Ectodermal cell (in vitro differentiated cells): ENCODE measurements around the gene SMLR1.

Experiments used
- H3K27ac ChIP-seq: 2 replicates; pipeline ENCODE4 v1.7.0; 2013; ENCODE audit warnings: mild to moderate bottlenecking, low read depth, low read length; ENCODE audit not compliant: insufficient read depth, poor library complexity, severe bottlenecking
- H3K27me3 ChIP-seq: 2 replicates; pipeline ENCODE4 v1.7.0; 2013; ENCODE audit warnings: mild to moderate bottlenecking, low read length; ENCODE audit not compliant: insufficient read depth, control insufficient read depth, poor library complexity, severe bottlenecking
- H3K36me3 ChIP-seq: one replicate; pipeline ENCODE4 v1.7.0; 2013; ENCODE audit warnings: low read length; ENCODE audit not compliant: control insufficient read depth, insufficient read depth
- H3K4me1 ChIP-seq: one replicate; pipeline ENCODE4 v1.7.0; 2013; ENCODE audit warnings: low read length; ENCODE audit not compliant: control insufficient read depth, insufficient read depth
- H3K4me3 ChIP-seq: 2 replicates; pipeline ENCODE4 v1.7.0; 2013; ENCODE audit warnings: low read depth, low read length, control low read depth; ENCODE audit not compliant: insufficient read depth
- H3K9me3 ChIP-seq: 2 replicates; pipeline ENCODE4 v1.7.0; 2013; ENCODE audit warnings: mild to moderate bottlenecking, low read length, moderate library complexity; ENCODE audit not compliant: control insufficient read depth
- WGBS, 2 experiments: methylation state at CpG; one replicate each; pipeline ENCODE4 v1.1.7; 2013; ENCODE audit warnings: missing lambda C conversion rate in 2 of 2; 5-methylcytosine and 5-hydroxymethylcytosine counted together

Gene SMLR1

DNA sequence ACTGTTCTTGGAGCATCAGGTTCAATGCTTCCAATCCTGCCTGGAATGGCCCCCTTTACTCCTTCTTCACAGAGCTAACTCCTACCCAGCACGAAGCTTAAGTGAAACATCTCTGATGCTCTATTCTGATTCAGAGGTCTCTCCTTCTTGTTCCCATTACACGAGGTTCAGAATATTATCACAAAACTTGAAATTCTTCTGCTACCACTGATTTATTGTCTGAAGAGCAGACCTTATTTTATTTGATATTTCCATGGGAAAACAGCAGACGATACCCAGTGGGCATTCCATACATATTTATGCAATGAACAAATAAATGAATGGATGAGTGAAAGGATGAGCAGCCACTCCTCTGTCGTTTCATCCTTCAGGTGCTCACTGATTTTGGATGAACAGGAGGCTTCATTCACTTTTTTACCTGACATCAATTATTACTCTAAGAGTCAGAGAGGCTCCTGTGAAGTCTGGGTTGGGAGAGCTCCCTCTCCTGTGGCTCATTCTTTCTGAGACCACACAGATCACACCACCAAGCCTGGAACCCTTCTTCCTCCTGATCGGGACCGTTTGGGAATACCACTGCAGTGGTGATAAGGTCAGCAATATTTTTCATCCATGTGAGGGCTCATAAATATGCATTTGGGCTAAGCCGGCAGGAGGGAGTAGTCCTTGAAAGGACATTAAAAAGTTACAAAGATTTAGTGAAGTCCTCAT, 25.8 kb downstream of the SMLR1 start:
- WGBS, 2 experiments = 70 to 83% methylated on average over 4 to 7 of the region's 7 CpGs
- Histone ChIP-seq H3K27me3 (no peaks in the 10 kb centered on the region), H3K4me1 (peaks cover 13% of the 10 kb centered on the region), H3K36me3 (peaks cover 3% of the 10 kb centered on the region), H3K27ac (peak overlapping the region; percentile 9), H3K9me3 (no peaks in the 10 kb centered on the region), H3K4me3 (no peak overlapping the region)

DNA sequence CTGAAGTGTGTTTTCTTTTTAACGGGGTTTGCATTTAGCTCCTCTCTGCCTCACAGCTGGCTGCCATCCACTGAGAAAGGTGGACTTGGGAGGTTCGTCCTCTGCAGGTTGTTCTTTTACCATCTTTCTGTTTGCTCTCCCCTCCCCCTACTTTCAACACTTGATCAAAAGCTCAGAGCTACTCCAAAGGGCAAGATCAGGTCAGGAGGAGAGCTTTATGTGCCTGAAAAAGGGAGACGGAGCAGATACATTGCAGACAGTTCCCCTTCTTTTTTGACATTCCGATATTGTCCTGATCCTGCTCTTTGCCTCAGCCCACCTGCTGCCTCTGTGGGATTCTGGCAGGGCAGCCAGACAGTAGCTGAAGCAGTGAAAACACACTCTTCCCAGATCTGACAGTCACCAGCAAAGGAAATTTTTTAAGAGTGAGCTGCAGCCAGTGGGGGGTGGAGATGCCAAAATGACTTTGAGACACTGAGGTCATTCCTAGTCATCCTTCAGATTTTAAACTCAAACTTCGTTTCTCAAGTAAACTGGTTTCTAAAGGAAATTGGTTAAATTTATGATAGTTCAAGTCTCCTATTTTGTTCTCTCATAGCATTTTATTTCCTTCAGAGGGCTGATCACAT, 26.5 kb downstream of the SMLR1 start:
- WGBS, 2 experiments = 22 to 36% methylated on average over 4 of the region's 5 CpGs
- no peaks in the 10 kb centered on the region for H3K27me3 ChIP-seq
- H3K4me1 ChIP-seq = peaks cover 13% of the 10 kb centered on the region
- no peaks in the 10 kb centered on the region for H3K9me3 ChIP-seq
- H3K27ac ChIP-seq = peak overlapping the region; percentile 9
- no peak overlapping the region for H3K4me3 ChIP-seq
- peaks cover 3% of the 10 kb centered on the region for H3K36me3 ChIP-seq

- Histone ChIP-seq H3K4me3 (no peak overlapping the region), H3K27me3 (no peaks in the 10 kb centered on the region), H3K9me3 (no peaks in the 10 kb centered on the region), H3K4me1 (peaks cover 11% of the 10 kb centered on the region), H3K27ac (no peak overlapping the region), H3K36me3 (peaks cover 3% of the 10 kb centered on the region)
- WGBS, 2 experiments = 70 to 78% methylated on average over 4 of the region's 4 CpGs
These were observed 30.8 kb downstream of the SMLR1 start for GRCh38 chr6:130858054-130858453.

- Histone ChIP-seq H3K36me3 (peaks cover 3% of the 10 kb centered on the region), H3K27me3 (no peaks in the 10 kb centered on the region), H3K4me3 (no peak overlapping the region), H3K9me3 (no peaks in the 10 kb centered on the region), H3K27ac (no peak overlapping the region), H3K4me1 (peaks cover 5% of the 10 kb centered on the region)
- WGBS, 2 experiments = 84 to 94% methylated on average over 2 of the region's 2 CpGs
These were observed 31.4 kb downstream of the SMLR1 start for GRCh38 chr6:130858498-130859160.

- WGBS, 2 experiments = 93 to 94% methylated on average over 11 of the region's 11 CpGs
- Histone ChIP-seq H3K4me1 (no peaks in the 10 kb centered on the region), H3K27ac (no peak overlapping the region), H3K27me3 (no peaks in the 10 kb centered on the region), H3K36me3 (peaks cover 3% of the 10 kb centered on the region), H3K9me3 (no peaks in the 10 kb centered on the region), H3K4me3 (no peak overlapping the region)
These were observed 32.1 kb downstream of the SMLR1 start for GRCh38 chr6:130859161-130859867.

DNA sequence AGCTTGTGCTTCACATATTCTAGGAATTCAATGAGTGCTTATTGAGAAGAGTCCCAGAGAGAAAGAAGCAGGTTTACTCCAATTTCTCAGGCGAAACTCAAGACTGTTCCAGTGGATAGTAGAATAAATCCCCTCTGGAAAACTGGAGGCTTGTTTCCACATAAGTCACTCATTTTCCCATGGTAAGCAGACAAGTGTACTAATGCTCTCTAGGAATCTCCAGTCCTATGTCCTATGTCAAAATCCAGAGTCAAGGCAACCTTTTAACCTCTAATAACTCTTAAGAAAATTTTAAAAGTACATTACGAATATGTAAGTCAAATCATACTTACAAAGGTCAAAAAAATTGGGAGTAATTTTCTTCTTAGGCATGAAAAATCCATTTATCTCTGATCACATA, 35.2 kb downstream of the SMLR1 start:
- Histone ChIP-seq H3K27me3 (no peaks in the 10 kb centered on the region), H3K27ac (no peak overlapping the region), H3K36me3 (no peaks in the 10 kb centered on the region), H3K4me1 (no peaks in the 10 kb centered on the region), H3K9me3 (no peaks in the 10 kb centered on the region), H3K4me3 (no peak overlapping the region)
- WGBS, 2 experiments = 88 to 90% methylated on average over 1 to 2 of the region's 2 CpGs

DNA sequence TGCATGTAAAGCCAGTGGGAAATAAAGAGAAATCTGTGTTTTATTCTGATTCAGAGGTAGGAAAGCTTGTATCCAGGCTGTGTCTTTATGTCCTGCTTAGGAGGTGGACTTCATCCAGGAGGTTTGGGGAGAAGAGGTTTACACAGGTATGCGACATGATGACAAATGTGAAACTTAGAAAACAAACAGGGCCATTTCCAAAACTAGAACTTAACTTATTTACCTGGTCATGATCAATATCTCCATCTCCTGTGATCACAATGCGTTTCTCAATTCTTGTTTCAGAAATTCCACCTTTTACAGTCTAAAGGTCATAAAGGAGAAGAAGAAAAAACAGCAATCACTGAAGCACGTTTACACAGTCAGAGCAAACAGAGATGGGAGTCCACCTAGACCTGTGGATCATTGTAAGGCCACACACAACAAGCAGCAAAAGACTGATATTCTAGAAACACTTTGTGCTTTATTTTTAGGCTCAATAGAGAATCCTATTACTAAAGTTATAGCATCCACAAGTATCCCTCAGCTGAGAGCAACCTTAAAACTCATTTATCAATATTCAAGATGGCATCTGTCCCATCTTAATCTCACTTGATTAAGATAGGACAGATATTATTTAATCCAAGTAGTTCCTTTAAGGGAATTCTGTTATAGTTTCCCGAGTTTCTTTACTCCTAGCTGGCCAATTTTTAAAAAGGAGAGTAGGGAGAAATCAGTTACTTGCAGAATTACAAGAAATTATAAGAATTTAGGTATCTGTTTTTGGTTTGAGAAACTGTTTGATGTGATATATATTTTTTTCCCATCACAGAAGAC, 36.4 kb downstream of the SMLR1 start:
- no peak overlapping the region for H3K4me3 ChIP-seq
- no peak overlapping the region for H3K27ac ChIP-seq
- WGBS, 2 experiments = 93 to 100% methylated on average over 4 of the region's 4 CpGs
- no peaks in the 10 kb centered on the region for H3K36me3 ChIP-seq
- H3K27me3 ChIP-seq = no peaks in the 10 kb centered on the region
- peaks cover under 1% of the 10 kb centered on the region for H3K4me1 ChIP-seq
- no peaks in the 10 kb centered on the region for H3K9me3 ChIP-seq

DNA sequence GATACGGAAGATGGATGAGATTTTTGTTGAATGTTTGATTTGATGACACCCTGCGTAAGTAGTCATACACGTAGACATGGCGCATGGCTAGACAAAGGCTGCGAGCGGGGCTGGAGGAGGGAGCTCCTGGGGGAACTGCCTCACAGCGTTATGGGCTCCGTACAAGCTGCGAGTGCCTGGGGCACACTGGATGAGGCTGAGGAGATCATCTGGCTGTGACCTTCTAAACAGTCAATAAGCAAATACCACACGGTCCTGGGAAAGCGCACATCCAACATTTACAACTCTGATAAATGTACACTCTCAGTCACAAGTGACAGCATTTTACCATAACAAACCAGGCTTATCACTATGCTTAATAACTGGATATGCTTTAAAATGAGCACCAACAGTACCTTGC, 37.1 kb downstream of the SMLR1 start:
- Histone ChIP-seq H3K4me3 (no peak overlapping the region), H3K4me1 (peaks cover 8% of the 10 kb centered on the region), H3K9me3 (no peaks in the 10 kb centered on the region), H3K36me3 (no peaks in the 10 kb centered on the region), H3K27me3 (no peaks in the 10 kb centered on the region), H3K27ac (no peak overlapping the region)
- WGBS, 2 experiments = 94 to 96% methylated on average over 11 of the region's 11 CpGs

DNA sequence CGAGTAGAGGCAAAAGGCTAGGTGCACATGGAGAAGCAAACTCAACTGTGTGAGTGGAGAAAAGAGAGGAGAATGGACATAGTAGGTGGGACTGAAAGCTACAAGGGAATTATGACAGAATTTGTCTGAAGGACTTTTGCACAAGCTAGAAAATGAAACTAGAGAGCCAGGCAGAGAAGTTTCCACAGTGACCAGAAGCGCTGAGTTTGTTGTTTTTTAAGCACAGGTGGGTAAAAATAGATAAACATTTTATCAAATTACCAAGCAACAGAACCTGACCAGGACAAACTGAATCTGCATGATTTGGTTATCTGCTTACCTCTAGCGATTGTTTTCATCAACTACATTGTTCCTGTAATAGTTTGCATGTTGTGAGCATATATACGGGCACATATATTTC, 38.6 kb downstream of the SMLR1 start:
- no peak overlapping the region for H3K27ac ChIP-seq
- no peaks in the 10 kb centered on the region for H3K9me3 ChIP-seq
- no peaks in the 10 kb centered on the region for H3K36me3 ChIP-seq
- H3K27me3 ChIP-seq = no peaks in the 10 kb centered on the region
- peaks cover 8% of the 10 kb centered on the region for H3K4me1 ChIP-seq
- H3K4me3 ChIP-seq = no peak overlapping the region
- 98 to 99% methylated on average over 3 of the region's 4 CpGs for WGBS, 2 experiments
